GM21529 (cell line): ENCODE measurements around the gene IRF3.

Experiments
- ATAC-seq: cut with Tn5 transposase; IDR thresholded peaks from one replicate; pipeline ENCODE4 v1.9.1; 2021; ENCODE audit not compliant: unreplicated experiment

The IRF3 gene

GRCh38 chr19:49672131-49672919, 6.7 kb upstream of the IRF3 start:
- no peak for ATAC-seq

GRCh38 chr19:49669516-49669915, 3.9 kb upstream of the IRF3 start:
- no peak for ATAC-seq

- ATAC-seq: no peak
Measured at GRCh38 chr19:49667473-49667872, 1.8 kb upstream of the IRF3 start.

- peak; percentile 12 for ATAC-seq
Measured at GRCh38 chr19:49666120-49666444, 425 bp upstream of the IRF3 start.

- no peak for ATAC-seq
Measured at GRCh38 chr19:49665036-49665350, 664 bp downstream of the IRF3 start.

- peak; percentile 44 for ATAC-seq
Measured at GRCh38 chr19:49664171-49665035, 1.3 kb downstream of the IRF3 start.

- ATAC-seq: no peak
Measured at GRCh38 chr19:49663224-49663623, 2.4 kb downstream of the IRF3 start.

GRCh38 chr19:49662011-49662410, 3.6 kb downstream of the IRF3 start:
- no peak for ATAC-seq

GRCh38 chr19:49660338-49660961, 5.2 kb downstream of the IRF3 start:
- ATAC-seq: no peak

GRCh38 chr19:49658566-49659442, 6.9 kb downstream of the IRF3 start:
- no peak for ATAC-seq

GRCh38 chr19:49658139-49658517, 7.5 kb downstream of the IRF3 start:
- no peak for ATAC-seq

GRCh38 chr19:49657493-49658138, 8.0 kb downstream of the IRF3 start:
- ATAC-seq: no peak

GRCh38 chr19:49656456-49657109, 9.1 kb downstream of the IRF3 start:
- no peak for ATAC-seq

GRCh38 chr19:49655570-49656455, 9.8 kb downstream of the IRF3 start:
- no peak for ATAC-seq

- ATAC-seq: no peak
Measured at GRCh38 chr19:49654581-49654980, 11.1 kb downstream of the IRF3 start.

- ATAC-seq: no peak
Measured at GRCh38 chr19:49653466-49653806, 12.2 kb downstream of the IRF3 start.

- ATAC-seq: no peak
Measured at GRCh38 chr19:49652551-49653465, 12.8 kb downstream of the IRF3 start.
